ENCODE measurements around the gene RAB26.

RAB26 gene

GRCh38 chr16:2145843-2146242 lies 2.6 kb upstream of the RAB26 start:
- DNase-seq, result no peak

GRCh38 chr16:2147378-2147777 lies 1.0 kb upstream of the RAB26 start:
- DNase-seq, result no peak

GRCh38 chr16:2148714-2149629 lies 547 bp downstream of the RAB26 start:
- peak; percentile 59 for DNase-seq

DNA sequence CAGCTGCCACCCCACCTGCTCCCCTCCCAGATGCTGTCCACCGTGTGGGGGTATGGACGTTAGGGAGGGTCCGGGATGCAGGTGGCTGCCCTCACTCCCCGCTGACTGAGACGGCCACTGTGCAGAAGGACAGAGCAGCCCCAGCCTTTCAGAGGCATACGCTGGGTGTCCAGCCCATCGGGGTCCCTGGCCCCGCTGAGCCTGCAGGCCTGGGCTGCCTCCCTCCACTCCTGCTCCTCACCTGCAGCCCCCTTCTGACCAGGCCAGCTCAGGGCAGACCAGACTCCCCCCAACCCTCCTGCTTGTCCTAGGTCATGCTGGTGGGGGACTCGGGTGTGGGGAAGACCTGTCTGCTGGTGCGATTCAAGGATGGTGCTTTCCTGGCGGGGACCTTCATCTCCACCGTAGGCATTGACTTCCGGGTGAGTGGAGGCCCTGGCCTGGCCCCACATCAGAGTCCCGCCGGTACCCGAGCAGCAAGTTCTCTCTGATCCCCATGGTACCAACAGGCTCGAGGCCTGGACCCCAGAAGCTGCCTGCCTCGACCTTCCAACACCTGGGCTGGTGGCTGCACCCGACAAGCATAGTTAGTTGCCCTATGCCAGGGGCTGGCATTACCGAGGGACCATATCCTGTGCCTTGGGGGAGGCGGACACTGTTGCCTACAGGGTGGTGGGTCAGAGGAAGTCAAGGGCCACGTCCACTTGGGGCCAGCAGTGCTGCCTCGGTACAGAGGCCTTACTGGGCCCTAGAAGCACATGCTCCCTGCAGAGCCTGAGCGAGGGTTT lies 1.4 kb downstream of the RAB26 start:
- no peak for DNase-seq

GRCh38 chr16:2150418-2151187 lies 2.2 kb downstream of the RAB26 start:
- DNase-seq, result no peak

DNA sequence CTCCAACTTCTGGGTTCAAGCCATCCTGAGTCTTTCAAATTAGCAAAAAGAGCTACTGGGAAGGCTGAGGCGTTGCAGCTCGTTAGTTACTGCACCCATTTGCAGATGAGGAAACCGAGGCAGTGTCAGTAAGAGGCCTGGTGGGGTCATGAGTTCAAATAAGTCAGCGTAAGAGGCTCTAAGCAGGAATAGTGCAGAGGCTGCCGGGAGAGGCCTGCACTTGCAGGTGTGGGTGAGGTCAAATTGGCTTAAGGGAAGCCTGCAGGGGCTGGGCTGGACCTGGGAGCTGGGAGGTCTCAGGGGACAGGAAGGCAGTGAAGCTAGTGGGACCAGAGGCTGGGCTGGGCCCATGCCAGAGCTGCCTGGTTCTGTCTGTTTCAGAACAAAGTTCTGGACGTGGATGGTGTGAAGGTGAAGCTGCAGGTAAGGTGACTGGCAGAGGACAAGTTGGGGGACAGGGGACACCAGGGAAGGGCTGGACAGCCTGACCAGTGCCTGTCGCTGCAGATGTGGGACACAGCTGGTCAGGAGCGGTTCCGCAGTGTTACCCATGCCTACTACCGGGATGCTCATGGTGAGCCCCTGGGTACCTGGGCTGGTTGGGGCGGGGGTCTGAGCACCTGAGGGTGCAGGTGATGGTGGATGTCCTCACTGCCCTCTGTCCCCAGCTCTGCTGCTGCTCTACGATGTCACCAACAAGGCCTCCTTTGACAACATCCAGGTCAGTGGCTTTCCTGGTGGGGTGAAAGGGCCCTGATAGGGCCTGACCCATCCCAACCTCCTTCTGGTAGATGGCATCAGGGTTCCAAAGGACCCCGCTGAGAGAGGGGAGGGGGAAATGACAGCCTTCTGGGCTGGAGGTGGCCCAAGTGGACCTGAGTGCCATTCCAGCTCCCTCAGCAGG lies 3.0 kb downstream of the RAB26 start:
- DNase-seq, result no peak

GRCh38 chr16:2152695-2153506 lies 4.5 kb downstream of the RAB26 start:
- no peak for DNase-seq

- DNase-seq, result no peak
Observed at GRCh38 chr16:2154533-2155090, 6.2 kb downstream of the RAB26 start.

GRCh38 chr16:2155091-2155950 lies 6.9 kb downstream of the RAB26 start, which contains the start of gene TRAF7:
Gene TRAF7, plus strand, starts transcription at chr16:2155782. Its CDS starts 8,139 bp downstream, at chr16:2163921.
- peak; percentile 100 for DNase-seq

- DNase-seq, result no peak
Observed at GRCh38 chr16:2155977-2156848, 7.8 kb downstream of the RAB26 start.

GRCh38 chr16:2156849-2157224 lies 8.4 kb downstream of the RAB26 start:
- no peak for DNase-seq

DNA sequence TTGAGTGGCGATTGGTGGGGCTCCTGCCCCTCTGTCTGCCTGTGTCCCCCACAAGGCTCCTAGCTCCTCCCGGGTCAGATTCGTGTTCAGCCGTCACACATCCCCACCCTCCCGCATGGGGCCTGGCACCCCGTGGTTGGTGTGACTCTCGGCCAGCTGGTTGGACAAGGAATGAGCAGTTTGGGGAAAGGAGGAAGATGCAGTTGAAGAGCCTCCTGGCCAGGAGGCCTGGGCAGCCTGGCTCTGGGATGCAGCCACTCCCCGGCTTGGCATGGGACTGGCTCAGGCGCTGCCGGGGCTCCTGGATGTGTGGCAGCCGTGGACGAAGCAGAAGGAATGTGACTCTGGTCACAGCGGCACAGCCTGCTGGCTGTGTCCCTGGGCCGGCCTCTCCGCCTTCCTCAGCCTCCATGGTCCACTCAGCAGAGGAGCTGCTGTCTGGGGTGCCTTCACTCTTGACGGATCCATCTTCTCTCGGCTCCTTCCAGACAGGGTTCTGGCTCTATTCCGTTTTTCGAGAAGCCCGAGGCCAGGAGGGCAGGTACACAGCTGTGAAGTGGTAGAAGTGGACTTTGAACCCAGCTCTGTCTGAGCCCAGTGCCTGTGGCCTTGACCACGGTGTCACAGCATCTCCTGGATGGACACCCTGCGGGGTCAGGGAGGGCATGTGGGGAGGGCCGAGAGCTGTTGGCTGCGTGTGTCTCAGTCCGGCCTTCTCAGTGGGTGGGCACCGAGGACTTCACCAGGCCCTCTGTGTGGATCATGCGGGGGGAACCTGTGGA lies 9.2 kb downstream of the RAB26 start:
- no peak for DNase-seq

DNA sequence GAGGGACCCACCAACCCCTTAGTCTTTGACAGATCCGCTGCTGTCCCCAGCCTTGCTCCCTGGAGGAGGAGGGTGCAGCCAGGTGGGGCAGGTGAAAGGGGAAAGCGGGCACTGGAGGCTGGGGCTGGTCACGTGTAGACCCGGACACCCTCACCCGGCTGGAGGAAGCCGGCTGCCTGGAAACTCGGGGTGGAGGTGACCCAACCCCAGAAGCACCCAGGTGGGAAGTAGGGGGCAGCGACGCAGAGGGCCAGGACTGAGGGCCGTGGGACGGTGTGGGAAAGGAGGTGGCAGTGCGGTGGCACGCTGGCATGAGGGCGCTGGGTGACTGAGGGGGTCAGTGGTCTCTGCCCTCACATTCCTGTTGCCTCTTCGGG lies 9.8 kb downstream of the RAB26 start:
- DNase-seq, result no peak

GRCh38 chr16:2159175-2159838 lies 10.9 kb downstream of the RAB26 start:
- DNase-seq, result peak; percentile 83

GRCh38 chr16:2160915-2161551 lies 12.6 kb downstream of the RAB26 start:
- DNase-seq, result no peak

- no peak for DNase-seq
Observed at GRCh38 chr16:2161911-2162310, 13.5 kb downstream of the RAB26 start.

DNA sequence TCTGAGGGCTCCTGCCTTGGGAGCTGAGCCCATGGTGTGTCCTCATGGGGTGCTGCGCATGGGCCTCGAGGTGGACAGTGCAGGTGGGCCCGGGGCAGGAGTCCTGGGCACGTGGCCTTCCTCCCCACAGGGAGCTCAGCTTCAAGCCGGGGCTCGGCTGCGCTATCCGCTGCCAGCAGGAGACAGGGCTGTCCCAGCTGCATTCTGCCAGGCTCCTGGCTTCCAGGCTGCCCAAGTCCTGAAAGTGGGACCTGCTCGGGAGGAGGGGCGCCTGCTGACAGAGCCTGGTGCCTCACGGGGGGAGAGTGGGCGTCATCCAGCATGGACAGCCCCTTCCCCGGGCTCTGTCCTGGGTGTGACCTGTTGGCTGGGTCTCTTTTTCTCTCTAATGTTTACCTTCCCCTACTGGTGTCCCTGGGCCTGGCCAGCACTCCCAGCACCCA lies 14.3 kb downstream of the RAB26 start:
- no peak for DNase-seq

All from NCI-H226 (cell line).